ENCODE data around the gene HYAL1. TPM values are rescaled to one million over a fixed set of nuclear protein-coding genes. Genes with fewer than 3 reads are reported as not detected.
A peak's percentile ranks its signal among the peaks of the same experiment; 100 is the strongest.

HYAL1 gene
- total RNA-seq, 2 donors from 2014 or later, result 38.1 to 40.8 TPM

- no peak for TF ChIP-seq CTCF (IDR thresholded peaks at IDR 0.05)
- H3K4me1 ChIP-seq, result peaks cover 0 to 62% of the 10 kb centered on the region in 2 donors
- H3K36me3 ChIP-seq, result peaks cover 47% of the 10 kb centered on the region
- no peak overlapping the region for H3K27ac ChIP-seq
- no peak overlapping the region for H3K4me3 ChIP-seq
- no peak for DNase-seq (ENCODE audit: low spot score)
- no peaks in the 10 kb centered on the region for H3K9me3 ChIP-seq
- no peaks in the 10 kb centered on the region for H3K27me3 ChIP-seq
Measured at GRCh38 chr3:50330330-50330729, 27.0 kb upstream of the HYAL1 start.

GRCh38 chr3:50327943-50328691 is 24.7 kb upstream of the HYAL1 start, which contains the start of gene TUSC2:
Gene TUSC2, minus strand, starts transcription at chr3:50328223. Its CDS starts 124 bp downstream, at chr3:50328099.
- H3K4me3 ChIP-seq, result peak within 1 kb of the TSS; percentile 92 to 100
- H3K27me3 ChIP-seq, result no peaks in the 10 kb centered on the region
- TF ChIP-seq CTCF (IDR thresholded peaks at IDR 0.05), result no peak
- H3K27ac ChIP-seq, result peak within 1 kb of the TSS; percentile 85 to 91
- DNase-seq (ENCODE audit: low spot score), result peak; percentile 98
- H3K9me3 ChIP-seq, result no peaks in the 10 kb centered on the region
- peaks cover 47% of the 10 kb centered on the region for H3K36me3 ChIP-seq
- peaks cover 0 to 63% of the 10 kb centered on the region in 2 donors for H3K4me1 ChIP-seq

- peaks cover 0 to 63% of the 10 kb centered on the region in 2 donors for H3K4me1 ChIP-seq
- H3K27ac ChIP-seq, result peak overlapping the region in 1 of 2 donors; percentile 91
- peaks cover 39% of the 10 kb centered on the region for H3K36me3 ChIP-seq
Measured at GRCh38 chr3:50327129-50327528, 23.8 kb upstream of the HYAL1 start.

GRCh38 chr3:50326182-50326541 is 22.8 kb upstream of the HYAL1 start:
- no peak for DNase-seq (ENCODE audit: low spot score)
- Histone ChIP-seq H3K4me1 (peaks cover 0 to 66% of the 10 kb centered on the region in 2 donors), H3K27me3 (no peaks in the 10 kb centered on the region), H3K9me3 (no peaks in the 10 kb centered on the region), H3K4me3 (no peak overlapping the region), H3K27ac (peak overlapping the region in 1 of 2 donors; percentile 93), H3K36me3 (peaks cover 29% of the 10 kb centered on the region)
- no peak for TF ChIP-seq CTCF (IDR thresholded peaks at IDR 0.05)

More at GRCh38 chr3:50327129-50327528, 23.8 kb upstream of the HYAL1 start:
- Histone ChIP-seq H3K9me3 (no peaks in the 10 kb centered on the region), H3K4me3 (peak overlapping the region; percentile 92 to 100), H3K27me3 (no peaks in the 10 kb centered on the region)
- DNase-seq (ENCODE audit: low spot score), result no peak
- TF ChIP-seq CTCF (IDR thresholded peaks at IDR 0.05), result no peak

GRCh38 chr3:50325497-50326181 is 22.3 kb upstream of the HYAL1 start:
- Histone ChIP-seq H3K9me3 (no peaks in the 10 kb centered on the region), H3K4me1 (peaks cover 0 to 66% of the 10 kb centered on the region in 2 donors), H3K4me3 (no peak overlapping the region), H3K27ac (peak overlapping the region in 1 of 2 donors; percentile 93), H3K36me3 (peaks cover 24% of the 10 kb centered on the region), H3K27me3 (no peaks in the 10 kb centered on the region)
- DNase-seq (ENCODE audit: low spot score), result no peak
- no peak for TF ChIP-seq CTCF (IDR thresholded peaks at IDR 0.05)
